ENCODE results near the gene WNT7A.

WNT7A gene

GRCh38 chr3:13825821-13826220 lies 54.0 kb downstream of the WNT7A start:
- no peak for FAIRE-seq

- no peak for FAIRE-seq
These were observed 54.6 kb downstream of the WNT7A start for GRCh38 chr3:13825311-13825579.

GRCh38 chr3:13824521-13825310 lies 55.2 kb downstream of the WNT7A start:
- no peak for FAIRE-seq

GRCh38 chr3:13823692-13824091 lies 56.2 kb downstream of the WNT7A start:
- no peak for FAIRE-seq

- no peak for FAIRE-seq
These were observed 56.8 kb downstream of the WNT7A start for GRCh38 chr3:13822871-13823585.

- no peak for FAIRE-seq
These were observed 57.8 kb downstream of the WNT7A start for GRCh38 chr3:13822042-13822441.

- FAIRE-seq = no peak
These were observed 58.7 kb downstream of the WNT7A start for GRCh38 chr3:13821126-13821525.

- no peak for FAIRE-seq
These were observed 61.0 kb downstream of the WNT7A start for GRCh38 chr3:13818919-13819318.

GRCh38 chr3:13815088-13815683 lies 64.7 kb downstream of the WNT7A start:
- FAIRE-seq = no peak

GRCh38 chr3:13812034-13812471 lies 67.8 kb downstream of the WNT7A start:
- FAIRE-seq = no peak

GRCh38 chr3:13811614-13812013 lies 68.3 kb downstream of the WNT7A start:
- no peak for FAIRE-seq

- FAIRE-seq = no peak
These were observed 71.3 kb downstream of the WNT7A start for GRCh38 chr3:13808550-13808949.

- FAIRE-seq = no peak
These were observed 78.3 kb downstream of the WNT7A start for GRCh38 chr3:13801361-13802204.

- FAIRE-seq = no peak
These were observed 79.8 kb downstream of the WNT7A start for GRCh38 chr3:13800064-13800463.

- no peak for FAIRE-seq
These were observed 81.5 kb downstream of the WNT7A start for GRCh38 chr3:13798401-13798800.

- FAIRE-seq = no peak
These were observed 83.0 kb downstream of the WNT7A start for GRCh38 chr3:13796701-13797460.

GRCh38 chr3:13795816-13796215 lies 84.1 kb downstream of the WNT7A start:
- FAIRE-seq = no peak

- FAIRE-seq = no peak
These were observed 85.5 kb downstream of the WNT7A start for GRCh38 chr3:13794322-13794721.

- FAIRE-seq = no peak
These were observed 86.4 kb downstream of the WNT7A start for GRCh38 chr3:13793451-13793850.

- no peak for FAIRE-seq
These were observed 87.1 kb downstream of the WNT7A start for GRCh38 chr3:13792512-13793371.

- FAIRE-seq = no peak
These were observed 87.8 kb downstream of the WNT7A start for GRCh38 chr3:13792051-13792490.
